ENCODE results near the gene EHD2.
"Not testable (repeated sequence)": the region's sequence is repeated elsewhere in the genome, so short reads cannot be mapped to it uniquely, and the experiment has no call there.

EHD2 gene

DNA sequence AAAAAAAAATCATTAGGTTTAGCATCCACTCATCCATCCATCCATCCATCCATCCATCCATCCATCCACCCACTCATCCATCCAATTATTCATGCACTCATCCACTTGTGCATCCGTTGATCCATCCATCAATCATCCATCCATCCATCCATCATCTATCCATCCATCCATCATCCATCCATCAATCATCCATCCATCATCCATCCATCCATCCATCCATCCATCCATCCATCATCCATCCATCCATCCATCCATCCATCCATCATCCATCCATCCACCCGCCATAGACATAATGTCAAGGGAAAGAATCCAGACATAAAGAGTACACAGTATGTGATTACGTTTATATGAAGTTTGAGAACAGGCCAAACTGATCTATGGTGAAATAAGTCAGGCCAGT lies 56.3 kb downstream of the EHD2 start:
- DNase-seq (ENCODE audit: low spot score), result no peak

DNA sequence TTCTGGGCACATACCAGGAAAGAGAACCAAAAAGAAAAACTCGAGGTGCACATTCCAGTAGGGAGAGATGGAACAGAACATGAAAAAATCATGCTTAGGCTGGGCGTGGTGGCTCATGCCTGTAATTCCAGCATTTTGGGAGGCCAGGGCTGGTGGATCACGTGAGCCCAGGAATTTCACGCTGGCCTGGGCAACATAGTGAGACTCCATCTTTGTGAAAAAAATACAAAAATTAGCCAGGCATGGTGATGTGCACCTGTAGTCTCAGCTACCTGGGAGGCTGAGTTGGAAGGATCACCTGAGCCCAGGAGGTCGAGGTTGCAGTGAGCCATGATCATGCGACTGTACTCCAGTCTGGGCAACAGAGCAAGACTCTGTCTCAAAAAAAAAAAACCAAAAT lies 58.1 kb downstream of the EHD2 start:
- not testable (repeated sequence) for DNase-seq (ENCODE audit: low spot score)

DNA sequence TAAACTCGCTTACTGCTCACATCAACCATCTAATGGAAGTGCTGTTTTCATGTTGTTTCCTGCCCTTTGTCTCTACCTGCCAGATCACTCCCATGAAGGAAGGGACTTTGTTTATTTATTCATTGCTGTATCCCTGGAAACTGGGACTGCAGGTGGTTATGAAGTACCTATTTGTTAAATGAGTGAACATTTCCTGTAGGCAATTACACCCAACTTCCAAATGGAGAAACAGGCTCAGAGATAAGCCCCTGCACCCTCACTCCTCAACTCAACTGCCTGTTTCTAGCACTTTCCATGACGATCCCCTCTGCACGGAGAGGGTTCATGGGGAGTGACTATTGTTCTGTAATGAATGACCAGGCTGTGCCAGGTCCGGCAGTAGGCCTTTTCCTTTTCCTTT lies 63.3 kb downstream of the EHD2 start:
- no peak for DNase-seq (ENCODE audit: low spot score)

- not testable (repeated sequence) for DNase-seq (ENCODE audit: low spot score)
These were observed 64.2 kb downstream of the EHD2 start for GRCh38 chr19:47777245-47778048.

DNA sequence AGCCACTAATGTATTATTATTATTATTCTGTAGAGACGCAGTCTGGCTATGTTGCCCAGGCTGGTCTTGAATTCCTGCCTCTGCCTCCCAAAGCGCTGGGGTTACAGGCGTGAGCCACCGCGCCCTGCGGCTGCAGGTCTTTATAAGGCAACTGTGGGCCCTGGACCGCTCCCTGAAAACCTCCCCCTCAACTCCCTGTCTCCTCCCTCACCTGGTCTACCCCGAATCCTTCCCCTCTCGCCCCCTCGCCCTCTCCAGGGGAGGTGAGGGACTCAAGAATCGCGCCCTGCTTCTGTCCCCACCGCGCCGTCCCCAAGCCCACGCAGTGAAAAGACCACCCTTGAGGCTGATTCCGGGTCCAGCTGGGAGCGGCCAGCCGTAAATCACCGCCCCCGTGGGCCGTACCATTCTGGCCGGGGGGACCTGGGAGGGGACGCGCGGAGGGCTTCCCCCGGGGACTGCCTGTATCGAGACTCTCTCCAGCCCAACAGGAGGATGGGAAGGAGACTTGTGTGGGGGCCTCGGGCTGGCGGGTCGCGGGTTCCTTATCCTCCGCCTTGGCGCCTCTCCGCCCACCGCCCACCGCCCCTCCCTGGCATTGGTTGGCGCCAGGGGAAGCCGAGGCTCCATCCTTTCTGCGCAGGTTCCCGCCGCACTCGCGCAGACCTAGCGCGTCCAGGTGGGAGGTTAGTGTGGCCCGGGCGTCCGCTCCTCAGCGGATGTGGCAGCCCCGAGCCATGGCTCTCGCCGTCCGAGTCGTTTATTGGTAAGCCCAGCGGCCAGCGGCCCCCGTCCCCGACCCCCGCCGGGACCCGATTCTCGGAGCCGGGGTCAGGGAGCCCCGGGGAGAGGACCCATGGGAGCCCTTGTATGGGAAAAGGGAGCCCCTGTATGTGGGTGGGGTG lies 65.1 kb downstream of the EHD2 start, which contains the start of gene SELENOW:
Gene SELENOW, plus strand, starts transcription at position 655 of the 905 bp plus-strand sequence. Its CDS starts 83 bp downstream, at position 738.
- DNase-seq (ENCODE audit: low spot score), result peak; percentile 45

DNA sequence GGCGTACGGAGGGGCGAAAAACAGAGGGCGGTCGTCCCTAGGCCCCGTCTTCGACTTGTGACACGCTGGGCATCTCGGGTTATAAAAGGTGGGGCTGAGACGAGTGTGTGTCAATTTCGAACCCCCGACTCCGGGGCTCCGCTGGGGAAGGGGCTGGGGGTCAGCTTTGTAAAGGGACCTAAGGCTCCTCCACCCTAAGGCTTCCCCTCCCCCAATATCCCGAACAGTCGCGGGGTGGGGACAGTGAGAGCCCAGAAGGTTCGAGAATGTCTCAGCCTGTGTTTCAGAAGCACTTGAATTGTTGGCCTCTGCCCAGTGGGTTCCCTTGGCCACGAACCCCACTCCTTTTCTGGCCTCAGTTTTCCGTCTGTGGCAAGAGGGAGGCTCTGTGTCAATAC lies 65.7 kb downstream of the EHD2 start:
- no peak for DNase-seq (ENCODE audit: low spot score)

DNA sequence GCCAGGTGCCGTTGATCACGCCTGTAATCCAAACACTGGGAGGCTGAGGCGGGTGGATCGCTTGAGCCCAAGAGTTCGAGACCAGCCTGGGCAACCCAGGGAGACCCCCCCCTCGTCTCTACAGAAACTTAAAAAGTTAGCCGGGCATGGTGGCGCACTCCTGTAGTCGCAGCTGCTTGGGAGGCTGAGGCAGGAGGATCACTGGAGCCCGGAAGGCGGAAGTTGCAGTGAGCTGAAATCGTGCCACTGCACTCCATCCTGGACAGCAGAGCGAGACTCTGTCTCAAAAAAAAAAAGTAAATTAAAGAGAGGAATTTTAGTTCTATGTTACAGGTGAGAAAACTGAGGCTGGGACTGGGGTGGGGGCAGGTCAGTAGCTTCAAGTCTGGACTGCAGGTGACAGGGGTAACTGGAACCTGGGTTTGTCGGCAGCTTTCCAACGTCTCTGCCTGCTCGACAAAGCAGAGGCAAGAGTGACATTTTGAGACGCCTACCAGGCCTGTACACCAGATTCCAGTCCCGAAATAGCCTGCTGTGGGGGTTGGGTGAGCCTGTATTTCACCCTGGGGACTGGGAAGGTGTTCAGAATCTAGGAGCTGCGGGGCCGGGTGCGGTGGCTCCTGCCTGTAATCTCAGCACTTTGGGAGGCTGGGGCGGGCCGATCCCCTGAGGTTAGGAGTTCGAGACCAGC lies 66.4 kb downstream of the EHD2 start:
- DNase-seq (ENCODE audit: low spot score), result no peak

GRCh38 chr19:47780215-47780551 lies 67.0 kb downstream of the EHD2 start:
- no peak for DNase-seq (ENCODE audit: low spot score)

- no peak for DNase-seq (ENCODE audit: low spot score)
These were observed 68.5 kb downstream of the EHD2 start for GRCh38 chr19:47781590-47782262.

GRCh38 chr19:47786566-47786965 lies 73.3 kb downstream of the EHD2 start:
- DNase-seq (ENCODE audit: low spot score), result no peak

- not testable (repeated sequence) for DNase-seq (ENCODE audit: low spot score)
These were observed 74.1 kb downstream of the EHD2 start for GRCh38 chr19:47787307-47787706.

DNA sequence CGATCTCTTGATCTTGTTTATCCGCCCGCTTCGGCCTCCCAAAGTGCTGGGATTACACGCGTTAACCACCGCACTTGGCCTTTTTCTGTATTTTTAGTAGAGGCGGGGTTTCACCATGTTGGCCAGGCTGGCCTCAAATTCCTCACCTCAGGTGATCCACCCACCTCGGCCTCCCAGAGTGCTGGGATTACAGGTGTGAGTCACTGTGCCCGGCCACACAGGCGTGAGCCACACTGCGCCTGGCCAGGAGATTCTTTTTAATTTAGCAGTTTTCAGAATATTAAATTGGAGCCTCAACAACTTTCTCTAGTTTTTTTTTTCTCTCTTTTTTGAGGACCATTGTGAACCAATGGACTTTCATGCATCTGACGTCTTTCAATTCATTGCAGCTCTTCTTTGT lies 76.6 kb downstream of the EHD2 start:
- DNase-seq (ENCODE audit: low spot score), result not testable (repeated sequence)

DNA sequence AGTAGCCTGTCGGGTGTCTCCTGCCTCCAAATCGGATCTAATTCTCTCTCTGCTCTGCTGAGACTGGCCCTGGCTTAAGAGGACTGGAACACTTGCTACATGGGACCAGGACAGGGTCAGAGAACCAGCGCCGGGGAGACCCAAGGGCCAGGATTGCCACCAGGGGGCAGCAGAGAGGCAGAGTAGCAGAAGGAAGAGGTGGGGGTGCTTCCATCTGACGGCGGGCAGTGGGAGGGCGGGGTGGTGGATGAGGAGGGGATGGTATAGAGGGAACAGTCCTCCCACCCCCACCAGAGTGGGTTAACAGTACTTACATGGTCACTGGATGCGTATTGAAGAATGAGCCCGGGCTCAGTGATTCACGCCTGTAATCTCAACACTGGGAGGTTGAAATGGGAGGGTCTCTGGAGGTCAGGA lies 77.2 kb downstream of the EHD2 start:
- DNase-seq (ENCODE audit: low spot score), result peak; percentile 68

DNA sequence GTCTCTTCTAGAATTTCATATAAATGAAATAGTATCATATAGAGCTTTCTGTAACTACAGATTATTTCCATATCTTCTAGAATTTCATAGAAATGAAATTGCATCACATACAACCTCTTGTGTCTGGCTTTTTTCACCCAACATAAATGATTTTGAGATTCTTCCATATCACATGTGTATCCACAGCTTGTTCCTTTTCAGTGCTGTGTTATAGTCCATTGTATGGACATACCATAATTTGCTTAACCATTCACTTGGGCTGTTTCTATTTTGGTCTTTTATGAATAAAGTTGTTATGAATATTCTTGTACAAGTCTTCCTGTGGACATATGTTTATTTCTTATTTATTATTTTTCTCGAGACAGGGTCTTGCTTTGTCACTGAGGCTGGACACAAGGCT lies 79.4 kb downstream of the EHD2 start:
- DNase-seq (ENCODE audit: low spot score), result no peak
